ENCODE measurements around the gene HUNK.

DNA sequence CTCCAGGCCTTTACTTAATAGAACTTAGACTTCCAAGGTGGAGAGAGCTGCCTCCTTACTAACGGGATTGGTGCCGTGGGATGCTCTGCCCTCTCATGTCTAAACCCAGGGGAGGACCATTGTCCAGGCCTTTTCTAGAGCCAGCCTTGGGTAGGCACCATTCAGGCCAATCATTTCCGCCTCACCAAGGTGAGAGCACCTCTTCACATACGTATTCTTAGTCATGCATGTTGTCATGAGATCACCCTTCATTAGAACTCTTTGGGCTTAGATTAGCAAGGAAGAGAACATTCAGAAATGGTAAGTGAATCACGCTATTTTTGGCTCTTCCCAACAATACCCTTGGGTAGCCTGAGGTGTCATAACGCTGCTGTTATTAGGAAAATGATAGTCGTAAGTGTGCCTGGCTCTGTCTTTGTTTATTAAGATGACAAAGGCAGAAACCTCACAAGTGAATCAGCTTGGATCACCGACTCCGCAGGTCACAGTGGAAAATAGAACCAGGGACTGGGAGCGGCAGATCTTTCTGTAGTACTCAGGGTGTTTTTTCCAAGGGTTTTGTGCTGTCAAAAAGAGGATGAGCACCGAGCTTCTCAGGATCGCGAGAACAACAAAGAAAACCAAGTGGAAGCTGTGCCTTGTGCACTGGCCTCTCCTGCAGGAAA, 55.0 kb downstream of the HUNK start:
- TF ChIP-seq, protein P1, sequence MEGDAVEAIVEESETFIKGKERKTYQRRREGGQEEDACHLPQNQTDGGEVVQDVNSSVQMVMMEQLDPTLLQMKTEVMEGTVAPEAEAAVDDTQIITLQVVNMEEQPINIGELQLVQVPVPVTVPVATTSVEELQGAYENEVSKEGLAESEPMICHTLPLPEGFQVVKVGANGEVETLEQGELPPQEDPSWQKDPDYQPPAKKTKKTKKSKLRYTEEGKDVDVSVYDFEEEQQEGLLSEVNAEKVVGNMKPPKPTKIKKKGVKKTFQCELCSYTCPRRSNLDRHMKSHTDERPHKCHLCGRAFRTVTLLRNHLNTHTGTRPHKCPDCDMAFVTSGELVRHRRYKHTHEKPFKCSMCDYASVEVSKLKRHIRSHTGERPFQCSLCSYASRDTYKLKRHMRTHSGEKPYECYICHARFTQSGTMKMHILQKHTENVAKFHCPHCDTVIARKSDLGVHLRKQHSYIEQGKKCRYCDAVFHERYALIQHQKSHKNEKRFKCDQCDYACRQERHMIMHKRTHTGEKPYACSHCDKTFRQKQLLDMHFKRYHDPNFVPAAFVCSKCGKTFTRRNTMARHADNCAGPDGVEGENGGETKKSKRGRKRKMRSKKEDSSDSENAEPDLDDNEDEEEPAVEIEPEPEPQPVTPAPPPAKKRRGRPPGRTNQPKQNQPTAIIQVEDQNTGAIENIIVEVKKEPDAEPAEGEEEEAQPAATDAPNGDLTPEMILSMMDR (IDR thresholded peaks at IDR 0.05; ENCODE audit: control extremely low read depth in 1 of 3, insufficient read depth in 1 of 3, low read depth in 1 of 3, low read length in 3 of 3), result no peak
- TF ChIP-seq GTF2F1 (IDR thresholded peaks at IDR 0.05; ENCODE audit: borderline replicate concordance, low read depth, low read length), result no peak
- TF ChIP-seq EP300 (IDR thresholded peaks at IDR 0.05; ENCODE audit: borderline replicate concordance in 1 of 2, low read depth in 2 of 2, low read length in 2 of 2), result no peak
- TF ChIP-seq, protein P2, sequence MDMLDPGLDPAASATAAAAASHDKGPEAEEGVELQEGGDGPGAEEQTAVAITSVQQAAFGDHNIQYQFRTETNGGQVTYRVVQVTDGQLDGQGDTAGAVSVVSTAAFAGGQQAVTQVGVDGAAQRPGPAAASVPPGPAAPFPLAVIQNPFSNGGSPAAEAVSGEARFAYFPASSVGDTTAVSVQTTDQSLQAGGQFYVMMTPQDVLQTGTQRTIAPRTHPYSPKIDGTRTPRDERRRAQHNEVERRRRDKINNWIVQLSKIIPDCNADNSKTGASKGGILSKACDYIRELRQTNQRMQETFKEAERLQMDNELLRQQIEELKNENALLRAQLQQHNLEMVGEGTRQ (IDR thresholded peaks at IDR 0.05; ENCODE audit: low read length), result no peak
- TF ChIP-seq TAF1 (IDR thresholded peaks at IDR 0.05; ENCODE audit: low read depth, low read length), result no peak
- TF ChIP-seq, protein P3, sequence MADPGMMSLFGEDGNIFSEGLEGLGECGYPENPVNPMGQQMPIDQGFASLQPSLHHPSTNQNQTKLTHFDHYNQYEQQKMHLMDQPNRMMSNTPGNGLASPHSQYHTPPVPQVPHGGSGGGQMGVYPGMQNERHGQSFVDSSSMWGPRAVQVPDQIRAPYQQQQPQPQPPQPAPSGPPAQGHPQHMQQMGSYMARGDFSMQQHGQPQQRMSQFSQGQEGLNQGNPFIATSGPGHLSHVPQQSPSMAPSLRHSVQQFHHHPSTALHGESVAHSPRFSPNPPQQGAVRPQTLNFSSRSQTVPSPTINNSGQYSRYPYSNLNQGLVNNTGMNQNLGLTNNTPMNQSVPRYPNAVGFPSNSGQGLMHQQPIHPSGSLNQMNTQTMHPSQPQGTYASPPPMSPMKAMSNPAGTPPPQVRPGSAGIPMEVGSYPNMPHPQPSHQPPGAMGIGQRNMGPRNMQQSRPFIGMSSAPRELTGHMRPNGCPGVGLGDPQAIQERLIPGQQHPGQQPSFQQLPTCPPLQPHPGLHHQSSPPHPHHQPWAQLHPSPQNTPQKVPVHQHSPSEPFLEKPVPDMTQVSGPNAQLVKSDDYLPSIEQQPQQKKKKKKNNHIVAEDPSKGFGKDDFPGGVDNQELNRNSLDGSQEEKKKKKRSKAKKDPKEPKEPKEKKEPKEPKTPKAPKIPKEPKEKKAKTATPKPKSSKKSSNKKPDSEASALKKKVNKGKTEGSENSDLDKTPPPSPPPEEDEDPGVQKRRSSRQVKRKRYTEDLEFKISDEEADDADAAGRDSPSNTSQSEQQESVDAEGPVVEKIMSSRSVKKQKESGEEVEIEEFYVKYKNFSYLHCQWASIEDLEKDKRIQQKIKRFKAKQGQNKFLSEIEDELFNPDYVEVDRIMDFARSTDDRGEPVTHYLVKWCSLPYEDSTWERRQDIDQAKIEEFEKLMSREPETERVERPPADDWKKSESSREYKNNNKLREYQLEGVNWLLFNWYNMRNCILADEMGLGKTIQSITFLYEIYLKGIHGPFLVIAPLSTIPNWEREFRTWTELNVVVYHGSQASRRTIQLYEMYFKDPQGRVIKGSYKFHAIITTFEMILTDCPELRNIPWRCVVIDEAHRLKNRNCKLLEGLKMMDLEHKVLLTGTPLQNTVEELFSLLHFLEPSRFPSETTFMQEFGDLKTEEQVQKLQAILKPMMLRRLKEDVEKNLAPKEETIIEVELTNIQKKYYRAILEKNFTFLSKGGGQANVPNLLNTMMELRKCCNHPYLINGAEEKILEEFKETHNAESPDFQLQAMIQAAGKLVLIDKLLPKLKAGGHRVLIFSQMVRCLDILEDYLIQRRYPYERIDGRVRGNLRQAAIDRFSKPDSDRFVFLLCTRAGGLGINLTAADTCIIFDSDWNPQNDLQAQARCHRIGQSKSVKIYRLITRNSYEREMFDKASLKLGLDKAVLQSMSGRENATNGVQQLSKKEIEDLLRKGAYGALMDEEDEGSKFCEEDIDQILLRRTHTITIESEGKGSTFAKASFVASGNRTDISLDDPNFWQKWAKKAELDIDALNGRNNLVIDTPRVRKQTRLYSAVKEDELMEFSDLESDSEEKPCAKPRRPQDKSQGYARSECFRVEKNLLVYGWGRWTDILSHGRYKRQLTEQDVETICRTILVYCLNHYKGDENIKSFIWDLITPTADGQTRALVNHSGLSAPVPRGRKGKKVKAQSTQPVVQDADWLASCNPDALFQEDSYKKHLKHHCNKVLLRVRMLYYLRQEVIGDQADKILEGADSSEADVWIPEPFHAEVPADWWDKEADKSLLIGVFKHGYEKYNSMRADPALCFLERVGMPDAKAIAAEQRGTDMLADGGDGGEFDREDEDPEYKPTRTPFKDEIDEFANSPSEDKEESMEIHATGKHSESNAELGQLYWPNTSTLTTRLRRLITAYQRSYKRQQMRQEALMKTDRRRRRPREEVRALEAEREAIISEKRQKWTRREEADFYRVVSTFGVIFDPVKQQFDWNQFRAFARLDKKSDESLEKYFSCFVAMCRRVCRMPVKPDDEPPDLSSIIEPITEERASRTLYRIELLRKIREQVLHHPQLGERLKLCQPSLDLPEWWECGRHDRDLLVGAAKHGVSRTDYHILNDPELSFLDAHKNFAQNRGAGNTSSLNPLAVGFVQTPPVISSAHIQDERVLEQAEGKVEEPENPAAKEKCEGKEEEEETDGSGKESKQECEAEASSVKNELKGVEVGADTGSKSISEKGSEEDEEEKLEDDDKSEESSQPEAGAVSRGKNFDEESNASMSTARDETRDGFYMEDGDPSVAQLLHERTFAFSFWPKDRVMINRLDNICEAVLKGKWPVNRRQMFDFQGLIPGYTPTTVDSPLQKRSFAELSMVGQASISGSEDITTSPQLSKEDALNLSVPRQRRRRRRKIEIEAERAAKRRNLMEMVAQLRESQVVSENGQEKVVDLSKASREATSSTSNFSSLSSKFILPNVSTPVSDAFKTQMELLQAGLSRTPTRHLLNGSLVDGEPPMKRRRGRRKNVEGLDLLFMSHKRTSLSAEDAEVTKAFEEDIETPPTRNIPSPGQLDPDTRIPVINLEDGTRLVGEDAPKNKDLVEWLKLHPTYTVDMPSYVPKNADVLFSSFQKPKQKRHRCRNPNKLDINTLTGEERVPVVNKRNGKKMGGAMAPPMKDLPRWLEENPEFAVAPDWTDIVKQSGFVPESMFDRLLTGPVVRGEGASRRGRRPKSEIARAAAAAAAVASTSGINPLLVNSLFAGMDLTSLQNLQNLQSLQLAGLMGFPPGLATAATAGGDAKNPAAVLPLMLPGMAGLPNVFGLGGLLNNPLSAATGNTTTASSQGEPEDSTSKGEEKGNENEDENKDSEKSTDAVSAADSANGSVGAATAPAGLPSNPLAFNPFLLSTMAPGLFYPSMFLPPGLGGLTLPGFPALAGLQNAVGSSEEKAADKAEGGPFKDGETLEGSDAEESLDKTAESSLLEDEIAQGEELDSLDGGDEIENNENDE (IDR thresholded peaks at IDR 0.05; ENCODE audit: insufficient replicate concordance, low read length), result no peak
- no peak for TF ChIP-seq SIN3A (conservative IDR thresholded peaks at IDR 0.05 in 1 of 2, IDR thresholded peaks at IDR 0.05 in 1 of 2; ENCODE audit: low read depth in 1 of 2, low read length in 2 of 2)
- no peak for TF ChIP-seq CREB1 (IDR thresholded peaks at IDR 0.05)
